NCI-H2227 treated with DMSO at 0.1 percent for 48 hours (cell line): ENCODE data around the gene MTAP.

Experiments used
- DNase-seq: peaks from one replicate; lab custom pipeline; 2025; lab: John Stamatoyannopoulos, UW

Gene MTAP

GRCh38 chr9:21969011-21969940 is 166.8 kb downstream of the MTAP start:
- DNase-seq = no peak

- no peak for DNase-seq
Observed at GRCh38 chr9:21969951-21970799, 167.7 kb downstream of the MTAP start.

- no peak for DNase-seq
Observed at GRCh38 chr9:21970800-21971640, 168.6 kb downstream of the MTAP start.

DNA sequence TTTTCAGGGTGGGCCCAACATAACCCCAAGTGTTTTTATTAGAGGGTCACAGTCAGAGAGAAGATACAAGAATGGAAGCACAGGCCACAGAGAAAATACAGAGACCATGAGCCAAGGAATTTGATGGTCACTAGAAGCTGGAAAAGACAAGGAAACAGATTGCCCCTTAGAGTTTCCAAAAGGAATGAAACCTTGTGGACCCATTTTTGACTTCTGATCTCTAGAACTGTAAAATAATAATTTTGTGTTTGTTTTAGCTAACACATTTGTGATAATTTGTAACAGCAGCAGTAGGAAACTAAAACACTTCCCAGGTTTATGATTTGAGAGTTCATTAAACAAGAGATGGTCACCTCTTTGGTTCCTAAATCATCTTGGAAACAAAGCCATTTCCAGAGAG is 169.9 kb downstream of the MTAP start:
- no peak for DNase-seq

DNA sequence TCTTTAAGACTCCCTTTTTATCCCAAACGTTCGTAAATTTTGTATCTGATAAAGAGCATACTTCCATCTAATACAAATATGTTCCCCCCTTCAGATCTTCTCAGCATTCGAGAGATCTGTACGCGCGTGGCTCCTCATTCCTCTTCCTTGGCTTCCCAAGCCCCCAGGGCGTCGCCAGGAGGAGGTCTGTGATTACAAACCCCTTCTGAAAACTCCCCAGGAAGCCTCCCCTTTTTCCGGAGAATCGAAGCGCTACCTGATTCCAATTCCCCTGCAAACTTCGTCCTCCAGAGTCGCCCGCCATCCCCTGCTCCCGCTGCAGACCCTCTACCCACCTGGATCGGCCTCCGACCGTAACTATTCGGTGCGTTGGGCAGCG is 171.9 kb downstream of the MTAP start:
- peak; percentile 73 for DNase-seq

- peak; percentile 90 for DNase-seq
Observed at GRCh38 chr9:21974722-21975409, 172.4 kb downstream of the MTAP start.

GRCh38 chr9:21976334-21976875 is 174.0 kb downstream of the MTAP start:
- no peak for DNase-seq

GRCh38 chr9:21982391-21982790 is 180.0 kb downstream of the MTAP start:
- DNase-seq = no peak

DNA sequence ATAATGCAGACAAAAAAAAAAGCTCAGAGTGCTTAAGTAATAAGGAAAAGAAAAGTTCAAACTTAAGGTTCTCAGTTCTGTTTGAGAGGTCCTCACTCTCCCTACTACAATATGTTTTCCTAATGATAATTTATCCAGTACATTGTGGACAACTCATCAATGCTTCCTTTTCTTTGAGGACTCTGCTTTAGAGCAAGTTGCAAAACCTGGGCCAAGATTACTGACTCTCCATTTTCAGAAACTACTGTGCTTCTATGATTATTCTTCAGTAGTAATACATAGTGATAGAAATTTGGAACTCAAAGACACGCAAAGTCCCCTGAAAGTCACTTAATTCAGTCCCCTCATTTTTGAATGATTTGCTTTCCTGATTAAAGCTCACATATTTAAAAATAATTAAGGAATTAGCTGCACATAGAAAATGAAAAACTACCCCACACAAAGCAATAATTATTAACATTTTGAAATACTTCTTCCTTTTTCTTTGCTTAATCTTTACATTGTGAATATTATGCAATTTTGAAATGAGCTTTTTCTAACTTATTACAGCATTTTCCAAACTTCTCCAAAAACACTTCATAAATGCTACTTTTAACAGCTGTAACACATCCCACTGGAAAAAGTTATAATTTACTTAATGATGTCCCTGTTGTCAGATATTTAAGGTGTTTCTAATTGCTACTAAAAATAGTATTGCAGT is 180.6 kb downstream of the MTAP start:
- DNase-seq = no peak

GRCh38 chr9:21983561-21983935 is 181.1 kb downstream of the MTAP start:
- DNase-seq = no peak

DNA sequence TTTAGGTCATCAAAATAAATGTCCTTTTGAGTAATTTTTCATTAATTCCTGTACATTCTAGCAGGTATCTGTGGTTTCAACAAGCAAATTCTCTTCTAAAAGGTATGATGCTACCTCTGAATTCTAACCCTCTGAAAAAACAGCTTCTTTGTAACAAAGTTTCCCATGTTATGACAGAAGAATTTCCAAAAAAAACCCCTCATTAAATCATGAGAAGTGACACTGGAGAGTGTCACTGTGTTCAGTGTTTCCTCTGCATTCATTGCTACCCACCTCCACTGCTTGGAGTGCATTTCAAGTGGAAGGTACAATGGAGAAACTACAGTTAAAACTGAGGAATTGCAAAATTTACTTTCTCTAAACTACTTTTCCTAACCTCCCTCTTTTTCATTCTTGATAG is 181.7 kb downstream of the MTAP start:
- DNase-seq = no peak

DNA sequence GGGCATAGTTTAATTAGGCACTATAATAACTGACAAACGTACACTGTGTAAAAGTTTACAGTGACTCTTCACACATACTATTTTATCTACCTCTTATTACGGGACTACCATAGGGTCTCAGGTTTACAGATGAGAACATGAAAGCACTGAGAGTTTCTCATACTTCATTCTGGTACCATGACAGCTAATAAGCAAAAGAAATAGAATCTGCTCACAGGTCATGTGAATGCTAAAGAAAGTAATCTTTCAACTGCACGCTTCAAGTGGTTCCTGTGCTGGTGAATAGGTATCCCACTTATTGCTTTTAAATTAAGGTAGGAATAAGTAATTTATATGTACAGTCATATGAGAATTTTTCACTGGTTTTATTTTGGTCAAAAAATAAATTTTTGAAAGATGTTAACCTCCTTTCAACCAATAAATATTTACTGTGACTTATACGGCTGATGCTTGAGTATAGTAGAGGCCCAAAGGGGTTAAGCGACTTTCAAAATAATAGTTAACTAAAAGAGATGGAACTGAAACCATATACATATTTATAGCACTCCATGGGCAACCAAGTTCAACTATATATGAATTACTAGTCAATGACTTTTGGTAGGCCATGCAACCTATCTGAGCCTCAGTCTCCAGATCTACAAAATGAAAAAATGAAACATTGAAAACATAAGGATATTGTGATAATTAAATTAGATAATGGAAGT is 183.7 kb downstream of the MTAP start:
- DNase-seq = no peak
